ENCODE measurements around the gene MBOAT1. TPM values are rescaled to one million over a fixed set of nuclear protein-coding genes. Genes with fewer than 3 reads are reported as not detected.
A peak's percentile ranks its signal among the peaks of the same experiment; 100 is the strongest.

MBOAT1 gene
- total RNA-seq, 1 experiment from 2014 or later, result 9.9 TPM

- Histone ChIP-seq H2BK5ac (ENCODE audit: insufficient read length, low read length) (no peak overlapping the region), H3T11ph (ENCODE audit: low read length) (no peak overlapping the region), H3K9ac (ENCODE audit: extremely low read depth, insufficient read length, low read length) (no peak overlapping the region), H3K4me2 (ENCODE audit: insufficient read depth, insufficient read length, low read length) (no peak overlapping the region), H3K18ac (ENCODE audit: insufficient read length, low read depth, low read length) (no peak overlapping the region), H2BK20ac (ENCODE audit: low read depth, low read length, poor library complexity, severe bottlenecking) (no peak overlapping the region), H4K5ac (ENCODE audit: insufficient read length, low read depth, low read length) (no peak overlapping the region), H4K20me1 (ENCODE audit: control insufficient read depth, insufficient read depth, insufficient read length) (no peaks in the 10 kb centered on the region), H2BK12ac (ENCODE audit: insufficient read length, low read depth, low read length) (no peak overlapping the region), H3K4me1 (ENCODE audit: insufficient read depth, low read length) (peaks cover 4% of the 10 kb centered on the region; the same call in 1 of the 2 replicates), H3K23ac (ENCODE audit: insufficient read length, low read depth, low read length) (no peak overlapping the region), H2BK120ac (ENCODE audit: low read depth, low read length, poor library complexity, severe bottlenecking) (no peak overlapping the region), H3K27me3 (ENCODE audit: insufficient read depth, low read length) (no peaks in the 10 kb centered on the region), H3K27ac (ENCODE audit: insufficient read length, low read depth, low read length) (no peak overlapping the region), H3K9me3 (ENCODE audit: control insufficient read depth, low read depth, low read length) (no peaks in the 10 kb centered on the region), H2BK15ac (ENCODE audit: low read depth, low read length) (no peak overlapping the region), H2AK5ac (ENCODE audit: insufficient read length, low read length) (no peak overlapping the region), H2AFZ (ENCODE audit: low read length) (no peak overlapping the region), H3K79me2 (ENCODE audit: insufficient read depth, low read length) (no peaks in the 10 kb centered on the region), H3K79me1 (ENCODE audit: insufficient read depth, low read depth, low read length, poor library complexity, severe bottlenecking) (no peaks in the 10 kb centered on the region), H3K23me2 (ENCODE audit: insufficient read length, low read depth, low read length, poor library complexity, severe bottlenecking) (no peaks in the 10 kb centered on the region), H3K14ac (ENCODE audit: insufficient read depth, low read length) (no peak overlapping the region), H4K8ac (replicated peaks; ENCODE audit: insufficient read length, low read depth, low read length) (no peak overlapping the region), H3K4ac (ENCODE audit: low read depth, low read length) (no peak overlapping the region), H4K91ac (ENCODE audit: insufficient read length, low read depth, low read length) (no peak overlapping the region), H3K56ac (ENCODE audit: insufficient read length, low read depth, low read length) (no peak overlapping the region)
- Mint-ChIP-seq H3K9me3 (no peaks in the 10 kb centered on the region), H3K4me3 (no peak overlapping the region), H3K27ac (peak overlapping the region in 1 of 3 experiments; percentile 21; a peak in 2 of 7 replicates), H3K4me1 (peaks cover 7 to 11% of the 10 kb centered on the region in 2 experiments), H3K27me3 (ENCODE audit: low read depth) (no peaks in the 10 kb centered on the region), H3K36me3 (ENCODE audit: insufficient read depth in 1 of 3, low read depth in 3 of 3) (peaks cover 0 to 11% (median 2%) of the 10 kb centered on the region in 3 experiments; a peak in 2 of 7 replicates)
- TF ChIP-seq CTCF (conservative IDR thresholded peaks at IDR 0.05), result no peak
- DNase-seq, result no peak
- no CpG with 5 or more reads among the region's 5 CpGs for WGBS (ENCODE audit: extremely low coverage, insufficient read length, low lambda C conversion rate)
Measured at GRCh38 chr6:20112841-20113240, 99.4 kb downstream of the MBOAT1 start.
